ENCODE measurements around the gene SST. TPM values are rescaled to one million over a fixed set of nuclear protein-coding genes. Genes with fewer than 3 reads are reported as not detected.

SST gene
- total RNA-seq, 1 experiment from 2014 or later = not detected

GRCh38 chr3:187639927-187640568, 30.1 kb downstream of the SST start:
- Histone ChIP-seq H3K9me3 (ENCODE audit: control insufficient read depth in 1 of 2, insufficient read depth in 1 of 2, low read depth in 1 of 2, low read length in 2 of 2) (no peaks in the 10 kb centered on the region), H3K79me2 (ENCODE audit: insufficient read depth, low read length) (no peaks in the 10 kb centered on the region), H3K36me3 (ENCODE audit: control insufficient read depth in 1 of 2, insufficient read depth in 2 of 2, low read length in 2 of 2) (no peaks in the 10 kb centered on the region), H3K27ac (ENCODE audit: low read depth, low read length) (no peak overlapping the region), H3K4me2 (ENCODE audit: low read length) (no peak overlapping the region), H3K9me2 (ENCODE audit: insufficient read depth) (no peaks in the 10 kb centered on the region), H3K9ac (ENCODE audit: low read length) (no peak overlapping the region), H3K27me3 (ENCODE audit: insufficient read depth, low read length) (0 out of 2 replicates have a peak, but pooled peaks cover 7% of the 10 kb centered on the region), H3K4me1 (ENCODE audit: control insufficient read depth in 1 of 2, insufficient read depth in 2 of 2, low read length in 2 of 2) (no peaks in the 10 kb centered on the region), H2AFZ (ENCODE audit: low read depth, low read length, poor library complexity, severe bottlenecking) (no peak overlapping the region), H4K20me1 (ENCODE audit: insufficient read depth) (no peaks in the 10 kb centered on the region), H3K4me3 (replicated peaks in 1 of 2; ENCODE audit: low read depth in 1 of 2, low read length in 2 of 2) (no peak overlapping the region)
- ChIA-PET POLR2A (no interaction called here), CTCF (no interaction called here), RAD21 (ENCODE audit: low non-redundant PET in 1 of 2, low total read pairs in 2 of 2, uncharacterized antibody in 2 of 2, unreplicated experiment in 2 of 2) (no interaction called here)
- DNase-seq (ENCODE audit: low read depth, low spot score) (no peak), ATAC-seq (no peak)
- BruUV-seq (replicated peaks) = no TSS peak
- TF ChIP-seq EZH2 (IDR thresholded peaks at IDR 0.05) (no peak), EGR1 (IDR thresholded peaks at IDR 0.05; ENCODE audit: low read depth) (no peak), CBX3 (IDR thresholded peaks at IDR 0.05; ENCODE audit: low read depth) (no peak), SIN3A (IDR thresholded peaks at IDR 0.05; ENCODE audit: low read depth) (no peak), POLR2AphosphoS5 (IDR thresholded peaks at IDR 0.05; ENCODE audit: low read depth, low read length) (no peak), JUND (IDR thresholded peaks at IDR 0.05) (no peak)
- intact Hi-C loops (cut with micrococcal nuclease) = no loop called here

GRCh38 chr3:187636528-187636927, 33.7 kb downstream of the SST start:
- intact Hi-C loops (cut with micrococcal nuclease) = no loop called here
- no peak overlapping the region for H3K9ac ChIP-seq (ENCODE audit: low read length)
- no TSS peak for BruUV-seq (replicated peaks)
- H3K9me2 ChIP-seq (ENCODE audit: insufficient read depth) = no peaks in the 10 kb centered on the region
- DNase-seq (ENCODE audit: low read depth, low spot score) = no peak
- no peak overlapping the region for H3K4me2 ChIP-seq (ENCODE audit: low read length)
- POLR2A ChIA-PET = no interaction called here
- no peak overlapping the region for H3K27ac ChIP-seq (ENCODE audit: low read depth, low read length)
- H3K4me3 ChIP-seq (replicated peaks in 1 of 2; ENCODE audit: low read depth in 1 of 2, low read length in 2 of 2) = no peak overlapping the region
- H2AFZ ChIP-seq (ENCODE audit: low read depth, low read length, poor library complexity, severe bottlenecking) = no peak overlapping the region
- CTCF ChIA-PET = no interaction called here
- H3K36me3 ChIP-seq (ENCODE audit: control insufficient read depth in 1 of 2, insufficient read depth in 2 of 2, low read length in 2 of 2) = no peaks in the 10 kb centered on the region
- peaks cover 13% of the 10 kb centered on the region; the same call in 1 of the 2 replicates for H3K27me3 ChIP-seq (ENCODE audit: insufficient read depth, low read length)
- H3K79me2 ChIP-seq (ENCODE audit: insufficient read depth, low read length) = no peaks in the 10 kb centered on the region
- ATAC-seq = no peak
- no peaks in the 10 kb centered on the region for H3K4me1 ChIP-seq (ENCODE audit: control insufficient read depth in 1 of 2, insufficient read depth in 2 of 2, low read length in 2 of 2)
- H4K20me1 ChIP-seq (ENCODE audit: insufficient read depth) = no peaks in the 10 kb centered on the region
- no peaks in the 10 kb centered on the region for H3K9me3 ChIP-seq (ENCODE audit: control insufficient read depth in 1 of 2, insufficient read depth in 1 of 2, low read depth in 1 of 2, low read length in 2 of 2)
- RAD21 ChIA-PET (ENCODE audit: low non-redundant PET in 1 of 2, low total read pairs in 2 of 2, uncharacterized antibody in 2 of 2, unreplicated experiment in 2 of 2) = no interaction called here
- TF ChIP-seq RAD21 (IDR thresholded peaks at IDR 0.05; ENCODE audit: low read depth) (no peak), SIN3A (IDR thresholded peaks at IDR 0.05; ENCODE audit: low read depth) (no peak), CTCF (IDR thresholded peaks at IDR 0.05 in 2 of 3, conservative IDR thresholded peaks at IDR 0.05 in 1 of 3; ENCODE audit: borderline replicate concordance in 1 of 3, insufficient read depth in 1 of 3, low read depth in 2 of 3, low read length in 2 of 3) (no peak), FOSL1 (IDR thresholded peaks at IDR 0.05; ENCODE audit: low read depth) (no peak), ATF3 (IDR thresholded peaks at IDR 0.05) (no peak), EZH2 (IDR thresholded peaks at IDR 0.05) (no peak), ELF1 (IDR thresholded peaks at IDR 0.05; ENCODE audit: borderline replicate concordance, low read depth) (no peak), TCF7L2 (IDR thresholded peaks at IDR 0.05; ENCODE audit: borderline replicate concordance, extremely low read depth, insufficient read depth, insufficient read length) (no peak), REST (IDR thresholded peaks at IDR 0.05; ENCODE audit: low read depth) (no peak), MAX (IDR thresholded peaks at IDR 0.05) (no peak), JUND (IDR thresholded peaks at IDR 0.05) (no peak)
